Activated CD4-positive, alpha-beta T cell treated with anti-CD3 and anti-CD28 coated beads for 4 hours (primary cell): ENCODE results near the gene MST1.

Experiments used
- DNase-seq, 2 donors: peaks; one replicate each; pipeline ENCODE4 v3.0.0-alpha.2; 2020

MST1 gene

GRCh38 chr3:49654955-49655556 is 34.2 kb downstream of the MST1 start:
- no peak for DNase-seq

- DNase-seq, result no peak
These were observed 35.0 kb downstream of the MST1 start for GRCh38 chr3:49654176-49654825.

GRCh38 chr3:49653621-49654020 is 35.7 kb downstream of the MST1 start:
- no peak for DNase-seq

- DNase-seq, result no peak
These were observed 36.3 kb downstream of the MST1 start for GRCh38 chr3:49652903-49653415.

GRCh38 chr3:49652218-49652902 is 36.9 kb downstream of the MST1 start:
- DNase-seq, result no peak

GRCh38 chr3:49650637-49651036 is 38.6 kb downstream of the MST1 start:
- DNase-seq, result no peak

- DNase-seq, result no peak
These were observed 39.1 kb downstream of the MST1 start for GRCh38 chr3:49650177-49650576.

- no peak for DNase-seq
These were observed 39.7 kb downstream of the MST1 start for GRCh38 chr3:49649576-49649975.

GRCh38 chr3:49648354-49649019 is 40.8 kb downstream of the MST1 start:
- DNase-seq, result no peak

- no peak for DNase-seq
These were observed 41.5 kb downstream of the MST1 start for GRCh38 chr3:49647741-49648140.

GRCh38 chr3:49646236-49646635 is 43.0 kb downstream of the MST1 start:
- no peak for DNase-seq

GRCh38 chr3:49644684-49645083 is 44.6 kb downstream of the MST1 start:
- DNase-seq, result no peak

GRCh38 chr3:49642708-49643145 is 46.5 kb downstream of the MST1 start:
- DNase-seq, result no peak

- no peak for DNase-seq
These were observed 47.2 kb downstream of the MST1 start for GRCh38 chr3:49641921-49642707.

GRCh38 chr3:49641292-49641691 is 48.0 kb downstream of the MST1 start:
- DNase-seq, result no peak

GRCh38 chr3:49639551-49639950 is 49.7 kb downstream of the MST1 start:
- no peak for DNase-seq

- DNase-seq, result no peak
These were observed 50.8 kb downstream of the MST1 start for GRCh38 chr3:49638445-49638844.

GRCh38 chr3:49636883-49637609 is 52.2 kb downstream of the MST1 start:
- DNase-seq, result no peak

- no peak for DNase-seq
These were observed 54.5 kb downstream of the MST1 start for GRCh38 chr3:49634736-49635135.
